ENCODE data around the gene RPL4.

- TF ChIP-seq EZH2phosphoT487 (IDR thresholded peaks at IDR 0.05; ENCODE audit: borderline replicate concordance, low read depth, low read length) (no peak), CTCF (conservative IDR thresholded peaks at IDR 0.05; ENCODE audit: low read length) (peak; percentile 99)
Measured at GRCh38 chr15:66497502-66498455, 6.9 kb downstream of the RPL4 start, which contains the start of gene SNAPC5.
